ENCODE measurements around the gene ZRANB2. TPM values are rescaled to one million over a fixed set of nuclear protein-coding genes. Genes with fewer than 3 reads are reported as not detected.

ZRANB2 gene
- total and polyA plus RNA-seq, 4 donors = 12.7 to 44.3 (median 30.2) TPM

- no peak overlapping the region for H3K9ac ChIP-seq (ENCODE audit: low read depth in 1 of 2, low read length in 2 of 2)
- no peak overlapping the region for H3K4me3 ChIP-seq (ENCODE audit: low read depth in 1 of 3, low read length in 3 of 3)
- H3K4me1 ChIP-seq (ENCODE audit: control insufficient read depth in 4 of 4, insufficient read depth in 4 of 4, low read length in 3 of 4) = no peaks in the 10 kb centered on the region
- no peak for DNase-seq (ENCODE audit: low spot score)
- 72% methylated on average over 2 of the region's 2 CpGs for WGBS
- peaks cover 5 to 15% (median 8%) of the 10 kb centered on the region in 4 donors for H3K9me3 ChIP-seq (ENCODE audit: control insufficient read depth in 4 of 4, low read length in 3 of 4)
- no peaks in the 10 kb centered on the region for H3K27me3 ChIP-seq (ENCODE audit: control insufficient read depth in 4 of 4, insufficient read depth in 4 of 4, low read length in 3 of 4)
- no peak overlapping the region for H3K27ac ChIP-seq (ENCODE audit: low read depth in 1 of 2, low read length in 2 of 2)
- H3K36me3 ChIP-seq (ENCODE audit: control insufficient read depth in 4 of 4, insufficient read depth in 3 of 4, low read depth in 1 of 4, low read length in 3 of 4) = no peaks in the 10 kb centered on the region
- TF ChIP-seq ATF3 (IDR thresholded peaks at IDR 0.05) = no peak
These were observed 47.2 kb upstream of the ZRANB2 start for GRCh38 chr1:71128060-71128459.

GRCh38 chr1:71118086-71118485 lies 37.3 kb upstream of the ZRANB2 start:
- 64% methylated on average over 2 of the region's 2 CpGs for WGBS
- Histone ChIP-seq H3K27me3 (ENCODE audit: control insufficient read depth in 4 of 4, insufficient read depth in 4 of 4, low read length in 3 of 4) (no peaks in the 10 kb centered on the region), H3K4me3 (ENCODE audit: low read depth in 1 of 3, low read length in 3 of 3) (no peak overlapping the region), H3K27ac (ENCODE audit: low read depth in 1 of 2, low read length in 2 of 2) (no peak overlapping the region), H3K36me3 (ENCODE audit: control insufficient read depth in 4 of 4, insufficient read depth in 3 of 4, low read depth in 1 of 4, low read length in 3 of 4) (no peaks in the 10 kb centered on the region), H3K9ac (ENCODE audit: low read depth in 1 of 2, low read length in 2 of 2) (no peak overlapping the region), H3K9me3 (ENCODE audit: control insufficient read depth in 4 of 4, low read length in 3 of 4) (no peaks in the 10 kb centered on the region), H3K4me1 (ENCODE audit: control insufficient read depth in 4 of 4, insufficient read depth in 4 of 4, low read length in 3 of 4) (no peaks in the 10 kb centered on the region)
- TF ChIP-seq RAD21 (IDR thresholded peaks at IDR 0.05) (no peak), ZBTB33 (IDR thresholded peaks at IDR 0.05) (no peak), HNF4A (conservative IDR thresholded peaks at IDR 0.05) (no peak), YY1 (IDR thresholded peaks at IDR 0.05) (no peak), HNF4G (IDR thresholded peaks at IDR 0.05) (no peak), RXRA (IDR thresholded peaks at IDR 0.05) (no peak), JUND (IDR thresholded peaks at IDR 0.05) (no peak), GABPA (IDR thresholded peaks at IDR 0.05 in 1 of 2, conservative IDR thresholded peaks at IDR 0.05 in 1 of 2) (no peak), FOXA1 (IDR thresholded peaks at IDR 0.05) (no peak), TAF1 (conservative IDR thresholded peaks at IDR 0.05) (no peak), FOXA2 (IDR thresholded peaks at IDR 0.05) (no peak)
- TF ChIP-seq, protein P1, sequence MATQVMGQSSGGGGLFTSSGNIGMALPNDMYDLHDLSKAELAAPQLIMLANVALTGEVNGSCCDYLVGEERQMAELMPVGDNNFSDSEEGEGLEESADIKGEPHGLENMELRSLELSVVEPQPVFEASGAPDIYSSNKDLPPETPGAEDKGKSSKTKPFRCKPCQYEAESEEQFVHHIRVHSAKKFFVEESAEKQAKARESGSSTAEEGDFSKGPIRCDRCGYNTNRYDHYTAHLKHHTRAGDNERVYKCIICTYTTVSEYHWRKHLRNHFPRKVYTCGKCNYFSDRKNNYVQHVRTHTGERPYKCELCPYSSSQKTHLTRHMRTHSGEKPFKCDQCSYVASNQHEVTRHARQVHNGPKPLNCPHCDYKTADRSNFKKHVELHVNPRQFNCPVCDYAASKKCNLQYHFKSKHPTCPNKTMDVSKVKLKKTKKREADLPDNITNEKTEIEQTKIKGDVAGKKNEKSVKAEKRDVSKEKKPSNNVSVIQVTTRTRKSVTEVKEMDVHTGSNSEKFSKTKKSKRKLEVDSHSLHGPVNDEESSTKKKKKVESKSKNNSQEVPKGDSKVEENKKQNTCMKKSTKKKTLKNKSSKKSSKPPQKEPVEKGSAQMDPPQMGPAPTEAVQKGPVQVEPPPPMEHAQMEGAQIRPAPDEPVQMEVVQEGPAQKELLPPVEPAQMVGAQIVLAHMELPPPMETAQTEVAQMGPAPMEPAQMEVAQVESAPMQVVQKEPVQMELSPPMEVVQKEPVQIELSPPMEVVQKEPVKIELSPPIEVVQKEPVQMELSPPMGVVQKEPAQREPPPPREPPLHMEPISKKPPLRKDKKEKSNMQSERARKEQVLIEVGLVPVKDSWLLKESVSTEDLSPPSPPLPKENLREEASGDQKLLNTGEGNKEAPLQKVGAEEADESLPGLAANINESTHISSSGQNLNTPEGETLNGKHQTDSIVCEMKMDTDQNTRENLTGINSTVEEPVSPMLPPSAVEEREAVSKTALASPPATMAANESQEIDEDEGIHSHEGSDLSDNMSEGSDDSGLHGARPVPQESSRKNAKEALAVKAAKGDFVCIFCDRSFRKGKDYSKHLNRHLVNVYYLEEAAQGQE (IDR thresholded peaks at IDR 0.05) = no peak
- DNase-seq (ENCODE audit: low spot score) = no peak

- 78% methylated on average over 2 of the region's 2 CpGs for WGBS
- no peaks in the 10 kb centered on the region for H3K27me3 ChIP-seq (ENCODE audit: control insufficient read depth in 4 of 4, insufficient read depth in 4 of 4, low read length in 3 of 4)
- no peak overlapping the region for H3K9ac ChIP-seq (ENCODE audit: low read depth in 1 of 2, low read length in 2 of 2)
- H3K36me3 ChIP-seq (ENCODE audit: control insufficient read depth in 4 of 4, insufficient read depth in 3 of 4, low read depth in 1 of 4, low read length in 3 of 4) = no peaks in the 10 kb centered on the region
- no peak overlapping the region for H3K27ac ChIP-seq (ENCODE audit: low read depth in 1 of 2, low read length in 2 of 2)
- DNase-seq (ENCODE audit: low spot score) = no peak
- H3K4me1 ChIP-seq (ENCODE audit: control insufficient read depth in 4 of 4, insufficient read depth in 4 of 4, low read length in 3 of 4) = no peaks in the 10 kb centered on the region
- TF ChIP-seq TAF1 (conservative IDR thresholded peaks at IDR 0.05) = no peak
- no peak for TF ChIP-seq JUND (IDR thresholded peaks at IDR 0.05)
- TF ChIP-seq HNF4A (conservative IDR thresholded peaks at IDR 0.05) = no peak
- no peak for TF ChIP-seq HNF4G (IDR thresholded peaks at IDR 0.05)
- TF ChIP-seq SP1 (IDR thresholded peaks at IDR 0.05) = no peak
- no peak for TF ChIP-seq FOXA2 (IDR thresholded peaks at IDR 0.05)
- TF ChIP-seq RAD21 (IDR thresholded peaks at IDR 0.05) = no peak
- H3K9me3 ChIP-seq (ENCODE audit: control insufficient read depth in 4 of 4, low read length in 3 of 4) = no peaks in the 10 kb centered on the region
- no peak overlapping the region for H3K4me3 ChIP-seq (ENCODE audit: low read depth in 1 of 3, low read length in 3 of 3)
These were observed 35.9 kb upstream of the ZRANB2 start for GRCh38 chr1:71116729-71117128.

All from liver (tissue), 9 donors.